Cerebellar nuclear complex (tissue), 1 donor: ENCODE measurements around the gene PRKAA2.

ENCODE experiments used
- DNase-seq, 2 experiments: peaks; one replicate each; lab custom pipeline; 2025; lab: John Stamatoyannopoulos, UW

The PRKAA2 gene

DNA sequence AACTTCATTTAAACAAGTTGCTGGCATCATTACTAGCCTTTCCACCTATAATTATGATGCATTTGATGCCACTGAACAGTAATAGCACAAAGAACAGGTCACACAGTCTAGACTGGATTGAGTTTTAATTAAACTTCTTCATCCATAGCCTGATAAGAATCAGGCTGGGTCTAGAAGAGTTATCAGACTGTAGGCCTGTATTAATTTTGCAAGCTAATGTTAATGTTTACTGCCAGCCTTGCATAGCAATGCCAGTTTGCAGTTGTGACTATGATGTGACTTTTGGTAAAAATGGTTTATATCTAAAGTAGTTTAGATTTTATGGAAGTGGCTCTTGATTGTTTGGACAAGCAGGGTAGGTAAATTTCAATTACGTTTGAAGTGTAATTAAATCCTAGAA, 68.0 kb downstream of the PRKAA2 start:
- DNase-seq, result no peak

DNA sequence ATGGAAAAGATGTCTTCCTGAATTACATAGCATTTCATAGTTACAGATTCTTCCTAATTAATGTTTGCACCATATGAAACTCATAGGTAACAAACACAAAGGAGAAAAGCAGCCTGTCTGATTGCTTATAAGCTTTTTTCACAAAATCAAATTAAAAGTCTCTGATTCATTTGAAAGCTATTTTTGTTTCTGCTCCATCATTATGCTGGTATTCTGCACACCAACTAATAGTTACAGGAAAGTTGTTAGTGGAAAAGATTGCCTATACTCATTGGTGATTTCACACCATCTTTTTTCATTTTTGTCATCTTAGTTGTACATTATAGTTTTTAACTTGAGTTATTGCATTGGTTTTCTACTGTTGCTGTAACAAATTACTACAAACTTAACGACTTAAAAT, 70.0 kb downstream of the PRKAA2 start:
- DNase-seq, result no peak

DNA sequence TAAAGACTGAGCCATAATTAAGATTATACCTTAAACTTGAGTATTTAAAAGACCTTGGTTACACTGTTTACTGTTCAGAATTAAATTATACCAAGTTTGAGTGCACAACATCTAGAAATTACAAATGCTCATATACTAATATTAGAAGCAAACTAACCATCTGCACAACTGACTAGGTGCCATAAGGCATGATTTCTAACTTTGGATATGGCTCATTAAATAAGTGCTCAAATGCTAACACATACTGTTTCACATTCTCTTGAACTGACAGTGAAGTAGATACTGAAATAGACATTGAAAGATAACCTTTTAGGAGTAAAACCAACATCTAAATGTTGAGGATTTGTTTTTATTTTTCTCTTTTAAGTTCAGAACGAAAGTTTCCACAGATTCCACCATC, 74.1 kb downstream of the PRKAA2 start:
- DNase-seq, result no peak

DNA sequence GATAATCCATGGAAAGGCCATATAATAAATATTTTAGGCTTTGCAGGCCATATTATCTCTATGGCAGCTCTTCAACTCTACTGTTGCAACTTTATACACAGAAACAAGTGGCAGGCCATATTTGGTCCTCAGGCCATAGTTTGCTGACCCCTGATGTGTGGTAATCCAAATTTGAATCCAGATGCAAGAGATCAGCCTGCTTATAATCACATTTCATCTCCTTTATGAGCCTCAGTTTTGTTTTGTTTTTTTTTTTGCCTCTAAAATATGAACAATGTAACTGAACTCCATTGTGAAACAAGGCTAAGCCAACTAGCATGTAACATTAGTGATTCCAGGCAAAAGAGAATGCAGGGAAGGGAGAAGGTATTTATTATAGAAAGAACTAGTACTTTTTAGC, 81.6 kb downstream of the PRKAA2 start:
- DNase-seq, result no peak

DNA sequence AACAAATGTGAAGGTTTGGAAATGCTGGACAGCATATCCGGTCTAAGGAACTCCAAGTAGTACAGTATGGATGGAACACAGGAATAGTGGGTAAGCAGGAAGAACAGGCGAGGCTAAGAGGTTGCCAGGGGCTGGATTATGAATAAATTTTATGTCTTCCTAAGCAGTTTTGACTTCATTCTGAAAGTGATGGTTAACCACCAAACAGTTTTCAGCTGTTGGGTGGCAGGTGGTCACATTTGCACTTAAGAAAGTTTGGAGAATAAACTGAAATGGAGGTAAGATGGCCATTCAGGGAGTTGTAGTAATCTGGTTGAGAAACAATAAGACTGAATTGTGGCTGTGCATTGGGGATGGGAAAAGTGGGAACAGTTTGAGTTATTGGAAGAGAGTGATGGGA, 83.8 kb downstream of the PRKAA2 start:
- no peak for DNase-seq

DNA sequence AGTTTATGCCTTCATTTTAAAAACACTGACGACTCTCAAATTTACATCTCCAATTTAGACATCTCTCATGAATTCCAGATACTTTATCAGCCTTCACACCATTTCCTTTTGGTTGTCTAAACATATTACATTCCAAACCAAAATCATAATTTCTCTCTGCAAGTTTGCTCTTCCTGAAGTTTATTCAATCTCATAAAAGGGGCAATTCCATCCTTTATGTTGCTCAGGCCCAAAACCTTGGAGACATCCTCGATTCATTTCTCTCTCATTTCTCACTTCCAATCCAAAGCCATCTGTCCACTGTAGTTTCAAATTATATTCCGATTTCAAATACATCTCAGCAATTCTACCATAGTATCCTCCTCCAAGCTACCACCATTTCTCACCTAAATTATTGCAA, 100.1 kb downstream of the PRKAA2 start:
- no peak for DNase-seq

DNA sequence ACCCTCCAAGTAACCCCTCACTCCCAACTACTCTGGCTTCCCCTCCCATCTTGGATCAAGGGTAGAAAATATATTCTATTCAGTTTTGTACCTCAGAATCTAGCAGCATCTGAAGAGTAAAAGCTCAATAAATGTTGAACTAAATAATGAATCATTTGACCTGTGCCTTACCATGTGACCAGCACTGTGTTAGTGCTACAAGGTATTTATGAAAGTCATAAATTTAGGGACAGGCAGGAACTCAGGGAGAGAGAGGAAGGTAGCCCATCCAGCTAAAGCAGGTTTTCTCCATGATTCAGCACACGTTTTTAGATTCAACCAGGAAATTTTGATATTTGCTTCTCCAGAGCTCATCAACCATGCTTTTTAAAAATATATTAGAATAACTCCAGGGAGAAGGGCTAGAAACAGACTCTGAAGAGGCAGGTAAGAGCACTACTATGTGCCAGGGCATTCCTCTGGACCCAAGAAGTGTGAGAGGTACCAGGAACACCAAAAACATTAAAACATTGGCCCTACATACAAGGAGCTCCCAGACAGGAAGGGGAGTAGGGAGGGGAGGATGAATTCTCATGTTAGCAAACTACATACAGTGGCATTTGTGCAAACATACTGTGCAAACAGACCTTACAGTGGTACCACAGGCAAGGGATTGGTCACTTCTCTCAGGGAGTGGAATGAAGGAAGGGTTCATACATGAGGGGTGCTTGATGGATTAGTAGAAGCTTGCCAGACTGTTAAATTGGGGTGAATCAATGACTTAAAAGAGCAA, 109.8 kb downstream of the PRKAA2 start:
- DNase-seq, result no peak

DNA sequence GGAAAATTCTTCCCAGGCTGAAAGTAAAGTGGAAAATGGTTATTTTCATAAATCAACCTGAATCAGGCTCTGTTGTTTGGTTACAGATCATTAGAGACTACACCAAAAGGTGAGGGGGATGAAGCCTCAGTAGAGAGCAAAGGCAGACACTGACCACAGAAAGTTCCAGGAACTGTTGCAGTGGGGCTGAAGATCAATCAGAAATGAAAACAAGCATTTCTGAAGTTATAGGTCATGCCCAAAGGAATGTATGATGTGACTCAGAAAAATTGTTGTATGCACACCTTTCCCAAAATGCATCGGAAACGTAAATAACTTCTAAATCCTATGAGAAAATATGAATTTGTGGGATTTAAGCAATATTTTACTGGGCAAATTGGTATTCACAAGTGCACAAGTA, 110.8 kb downstream of the PRKAA2 start:
- DNase-seq, result no peak

DNA sequence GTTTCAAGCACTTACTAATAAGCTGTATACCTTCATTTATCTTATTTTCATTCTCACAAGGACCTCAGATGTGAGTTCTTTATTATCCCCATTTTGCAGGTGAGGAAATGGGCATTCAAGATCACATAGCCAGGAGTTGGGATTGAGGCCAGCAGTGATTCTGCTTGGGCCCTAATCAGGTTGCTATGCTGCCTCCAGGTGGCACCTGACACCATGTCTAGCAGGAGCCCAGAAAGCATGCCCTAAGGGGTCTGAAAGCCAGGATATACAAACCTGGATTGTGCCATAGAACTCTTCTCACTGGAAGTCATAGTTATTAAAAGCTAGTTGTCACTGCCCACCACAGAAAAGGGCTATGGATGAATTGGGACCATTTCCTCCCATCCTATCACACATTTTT, 113.0 kb downstream of the PRKAA2 start:
- no peak for DNase-seq

DNA sequence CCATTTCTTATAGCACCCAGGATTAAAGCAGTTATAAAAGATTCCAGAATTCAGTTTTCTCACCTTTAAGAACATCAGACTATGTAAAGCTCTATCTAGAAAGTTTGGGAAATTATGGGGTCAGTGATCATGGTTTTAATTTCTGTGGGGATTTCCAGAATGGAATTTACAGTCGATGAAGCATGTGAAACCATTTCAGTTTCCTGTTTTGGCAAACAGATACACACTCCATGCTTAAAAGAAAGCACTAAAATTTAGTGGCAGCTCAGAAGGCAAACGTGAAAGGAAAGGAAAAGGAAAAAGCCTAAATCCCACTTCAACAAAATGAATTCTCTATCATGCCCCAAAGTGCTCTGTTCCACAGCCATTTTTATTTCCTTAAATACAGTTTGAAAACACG, 113.7 kb downstream of the PRKAA2 start:
- DNase-seq, result no peak
